ACC112 (cell line): ENCODE results near the gene BLTP3A.
"Not testable (repeated sequence)": the region's sequence is repeated elsewhere in the genome, so short reads cannot be mapped to it uniquely, and the experiment has no call there.

Experiments used
- H2AFZ ChIP-seq: fragments of 200-600 bp; sonication (generic); one replicate; pipeline ENCODE4 v1.6.0; 2017; ENCODE audit warnings: antibody characterized with exemption, low read length; ENCODE audit not compliant: unreplicated experiment
- H3K27ac ChIP-seq: fragments of 200-600 bp; sonication (generic); 2 replicates; pipeline ENCODE4 v1.5.1; 2014; ENCODE audit warnings: low read depth, mild to moderate bottlenecking, antibody characterized with exemption, low read length, moderate library complexity
- H3K27me3 ChIP-seq: fragments of 200-600 bp; sonication (generic); 2 replicates; pipeline ENCODE4 v1.6.1; 2014; ENCODE audit warnings: mild to moderate bottlenecking, antibody characterized with exemption, low read length, moderate library complexity, mixed read lengths; ENCODE audit not compliant: insufficient read depth
- H3K36me3 ChIP-seq: fragments of 200-600 bp; sonication (generic); 2 replicates; pipeline ENCODE4 v1.6.1; 2016; ENCODE audit warnings: mild to moderate bottlenecking, antibody characterized with exemption, low read length, moderate library complexity, mixed read lengths; ENCODE audit not compliant: insufficient read depth
- H3K4me1 ChIP-seq: fragments of 200-600 bp; sonication (generic); one replicate; pipeline ENCODE4 v1.6.1; 2016; ENCODE audit warnings: low read length, mixed read lengths; ENCODE audit not compliant: insufficient read depth, unreplicated experiment, control insufficient read depth
- H3K4me3 ChIP-seq: fragments of 200-600 bp; sonication (generic); 2 replicates; pipeline ENCODE4 v1.5.1; 2014; ENCODE audit warnings: mild to moderate bottlenecking, low read depth, low read length
- H3K79me2 ChIP-seq: fragments of 200-600 bp; sonication (generic); one replicate; pipeline ENCODE4 v1.6.0; 2016; ENCODE audit warnings: low read length; ENCODE audit not compliant: control insufficient read depth, unreplicated experiment, insufficient read depth

The BLTP3A gene

GRCh38 chr6:34810936-34811632 is 19.2 kb downstream of the BLTP3A start:
- Histone ChIP-seq H3K79me2 (peaks cover 2% of the 10 kb centered on the region), H3K27ac (no peak overlapping the region), H3K36me3 (no peaks in the 10 kb centered on the region), H3K4me1 (peaks cover 15% of the 10 kb centered on the region), H2AFZ (no peak overlapping the region), H3K27me3 (no peaks in the 10 kb centered on the region), H3K4me3 (no peak overlapping the region)

DNA sequence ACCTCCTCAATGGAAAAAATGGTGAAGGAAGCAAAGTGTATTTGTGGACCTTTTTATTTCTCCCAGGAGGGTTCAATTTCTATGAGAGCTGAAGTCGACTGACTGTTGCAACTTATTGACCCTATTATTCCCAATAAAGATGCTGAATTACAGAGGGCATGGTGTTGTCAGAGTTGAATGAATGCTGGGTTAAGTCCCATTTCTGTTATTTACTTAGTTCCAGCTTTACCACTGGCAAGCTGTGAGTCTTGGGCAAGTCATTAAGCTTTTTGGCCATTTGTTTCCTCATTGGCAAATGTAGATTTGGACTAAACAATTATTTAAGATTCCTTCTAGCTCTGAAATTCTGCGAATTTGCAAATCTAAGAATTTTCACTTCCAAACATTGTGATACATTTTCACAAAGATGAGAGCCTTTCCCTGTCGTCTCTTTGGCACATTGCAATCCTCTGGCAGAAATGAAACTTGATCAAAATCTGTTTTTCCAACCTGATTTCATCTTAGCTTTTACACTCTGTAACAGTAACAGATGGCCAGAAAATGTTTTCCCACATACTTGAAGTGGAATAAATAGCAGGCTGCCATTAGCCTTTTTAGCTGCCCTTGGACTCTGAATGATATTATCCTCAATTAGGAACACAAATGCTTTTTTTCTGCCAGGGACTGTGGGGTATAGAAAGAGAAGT is 21.3 kb downstream of the BLTP3A start:
- Histone ChIP-seq H2AFZ (no peak overlapping the region), H3K27ac (no peak overlapping the region), H3K79me2 (peaks cover 2% of the 10 kb centered on the region), H3K36me3 (no peaks in the 10 kb centered on the region), H3K27me3 (no peaks in the 10 kb centered on the region), H3K4me3 (no peak overlapping the region), H3K4me1 (peaks cover 9% of the 10 kb centered on the region)

- H3K27ac ChIP-seq: no peak overlapping the region
- no peak overlapping the region for H3K4me3 ChIP-seq
- H3K79me2 ChIP-seq: peaks cover 7% of the 10 kb centered on the region
- H2AFZ ChIP-seq: no peak overlapping the region
- no peaks in the 10 kb centered on the region for H3K4me1 ChIP-seq
- no peaks in the 10 kb centered on the region for H3K36me3 ChIP-seq
- H3K27me3 ChIP-seq: no peaks in the 10 kb centered on the region
Measured at GRCh38 chr6:34816635-34817301, 24.9 kb downstream of the BLTP3A start.

GRCh38 chr6:34817446-34817845 is 25.6 kb downstream of the BLTP3A start:
- no peak overlapping the region for H3K4me3 ChIP-seq
- no peak overlapping the region for H2AFZ ChIP-seq
- peaks cover 7% of the 10 kb centered on the region for H3K79me2 ChIP-seq
- no peaks in the 10 kb centered on the region for H3K36me3 ChIP-seq
- H3K27me3 ChIP-seq: no peaks in the 10 kb centered on the region
- no peaks in the 10 kb centered on the region for H3K4me1 ChIP-seq
- no peak overlapping the region for H3K27ac ChIP-seq

DNA sequence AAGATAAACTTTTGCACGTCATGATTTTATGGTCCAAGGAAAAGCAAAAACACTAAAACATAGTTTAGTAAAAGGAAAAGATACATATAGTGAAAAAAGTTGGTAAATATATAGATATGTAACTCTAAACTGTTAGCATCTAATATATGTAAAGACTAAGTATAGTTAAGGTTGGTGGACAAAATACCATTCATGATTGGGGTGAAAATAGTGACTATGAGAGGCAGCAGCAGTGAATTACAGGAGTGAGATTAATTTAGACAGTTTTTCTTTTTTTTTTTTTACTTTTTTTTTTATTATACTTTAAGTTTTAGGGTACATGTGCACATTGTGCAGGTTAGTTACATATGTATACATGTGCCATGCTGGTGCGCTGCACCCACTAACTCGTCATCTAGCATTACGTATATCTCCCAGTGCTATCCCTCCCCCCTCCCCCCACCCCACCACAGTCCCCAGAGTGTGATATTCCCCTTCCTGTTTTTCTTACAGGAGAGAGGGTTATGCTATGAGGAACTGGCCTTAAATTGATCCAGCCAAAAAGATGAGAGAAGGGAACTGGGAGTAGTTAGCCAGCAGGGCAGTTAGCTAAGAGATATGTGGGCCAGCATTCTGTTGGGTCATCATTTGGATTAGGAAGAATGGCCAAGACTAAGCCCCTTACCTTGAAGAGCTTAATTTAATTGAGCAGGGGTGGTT is 27.1 kb downstream of the BLTP3A start:
- not testable (repeated sequence) for H3K36me3 ChIP-seq, H3K79me2 ChIP-seq

DNA sequence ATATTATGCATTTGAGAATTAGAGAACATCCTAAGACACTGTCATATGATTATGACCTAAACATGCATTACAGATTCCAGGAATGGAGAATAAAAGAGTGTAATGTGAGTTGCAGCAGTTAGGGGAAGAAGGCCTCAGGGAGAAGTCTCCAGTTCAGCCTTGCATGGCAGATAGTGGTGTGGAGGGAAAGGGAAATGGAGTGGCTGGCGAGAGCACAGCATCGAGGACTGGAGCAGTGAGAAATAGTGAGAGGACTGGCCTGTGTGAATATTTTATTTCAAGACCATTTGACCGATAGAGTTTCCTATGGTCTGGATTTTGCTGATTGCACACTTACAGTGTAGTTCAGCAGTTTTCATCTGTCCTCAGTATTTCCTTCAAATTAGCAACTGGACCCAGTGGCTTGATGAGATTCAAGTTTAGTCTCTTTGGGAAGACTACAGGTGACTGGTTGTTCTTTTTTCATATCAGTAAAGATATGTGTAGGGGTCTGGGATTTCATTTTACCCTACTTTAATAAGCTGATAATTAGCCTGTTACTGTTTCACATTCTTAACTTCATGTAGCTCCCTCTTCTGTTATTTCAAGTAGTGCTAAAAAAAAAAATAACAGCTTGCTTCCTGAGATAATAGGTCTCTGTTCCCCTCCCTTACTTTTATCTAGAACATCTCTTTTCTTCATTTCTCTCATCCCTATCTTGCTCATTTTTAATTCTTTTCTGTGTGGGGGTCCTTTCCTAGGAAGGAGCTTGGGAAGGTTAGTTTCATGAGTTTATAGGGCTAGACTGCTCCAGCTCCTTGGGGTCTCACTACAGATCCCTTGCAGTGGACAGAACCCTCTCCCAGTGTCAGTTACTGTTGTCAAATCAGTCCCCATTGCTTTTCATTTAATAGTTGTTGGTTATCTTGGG is 27.9 kb downstream of the BLTP3A start:
- Histone ChIP-seq H3K79me2 (peaks cover 7% of the 10 kb centered on the region), H3K27ac (no peak overlapping the region), H3K36me3 (no peaks in the 10 kb centered on the region), H3K4me1 (no peaks in the 10 kb centered on the region), H2AFZ (no peak overlapping the region), H3K4me3 (no peak overlapping the region), H3K27me3 (no peaks in the 10 kb centered on the region)

More for the DNA sequence above, 27.1 kb downstream of the BLTP3A start:
- H3K4me1 ChIP-seq, H3K27me3 ChIP-seq, H2AFZ ChIP-seq, H3K27ac ChIP-seq, H3K4me3 ChIP-seq: not testable (repeated sequence)

DNA sequence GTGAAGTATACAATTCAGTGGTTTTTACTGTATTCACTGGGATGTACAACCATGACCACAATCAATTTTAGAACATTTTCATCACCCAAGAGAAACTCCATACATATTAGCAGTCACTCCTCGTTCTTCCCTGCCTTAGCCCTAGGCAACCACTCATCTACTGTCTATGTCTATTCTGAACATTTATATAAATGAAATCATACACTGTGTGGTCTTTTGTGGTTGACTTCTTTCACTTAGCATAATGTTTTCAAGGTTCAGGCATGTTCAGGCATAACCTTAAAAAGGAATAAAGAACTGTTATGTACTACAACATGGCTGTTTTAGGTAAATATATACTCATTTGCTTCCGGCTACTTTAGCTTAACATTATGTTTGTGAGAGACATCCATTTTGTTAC is 37.3 kb downstream of the BLTP3A start:
- H3K4me3 ChIP-seq: no peak overlapping the region
- H3K4me1 ChIP-seq: no peaks in the 10 kb centered on the region
- no peak overlapping the region for H3K27ac ChIP-seq
- no peaks in the 10 kb centered on the region for H3K27me3 ChIP-seq
- H3K36me3 ChIP-seq: no peaks in the 10 kb centered on the region
- no peaks in the 10 kb centered on the region for H3K79me2 ChIP-seq
- H2AFZ ChIP-seq: no peak overlapping the region

GRCh38 chr6:34832942-34833341 is 41.1 kb downstream of the BLTP3A start:
- Histone ChIP-seq H3K4me1 (peaks cover 13% of the 10 kb centered on the region), H3K4me3 (no peak overlapping the region), H3K27ac (no peak overlapping the region), H3K79me2 (no peaks in the 10 kb centered on the region), H2AFZ (no peak overlapping the region), H3K36me3 (no peaks in the 10 kb centered on the region), H3K27me3 (no peaks in the 10 kb centered on the region)

DNA sequence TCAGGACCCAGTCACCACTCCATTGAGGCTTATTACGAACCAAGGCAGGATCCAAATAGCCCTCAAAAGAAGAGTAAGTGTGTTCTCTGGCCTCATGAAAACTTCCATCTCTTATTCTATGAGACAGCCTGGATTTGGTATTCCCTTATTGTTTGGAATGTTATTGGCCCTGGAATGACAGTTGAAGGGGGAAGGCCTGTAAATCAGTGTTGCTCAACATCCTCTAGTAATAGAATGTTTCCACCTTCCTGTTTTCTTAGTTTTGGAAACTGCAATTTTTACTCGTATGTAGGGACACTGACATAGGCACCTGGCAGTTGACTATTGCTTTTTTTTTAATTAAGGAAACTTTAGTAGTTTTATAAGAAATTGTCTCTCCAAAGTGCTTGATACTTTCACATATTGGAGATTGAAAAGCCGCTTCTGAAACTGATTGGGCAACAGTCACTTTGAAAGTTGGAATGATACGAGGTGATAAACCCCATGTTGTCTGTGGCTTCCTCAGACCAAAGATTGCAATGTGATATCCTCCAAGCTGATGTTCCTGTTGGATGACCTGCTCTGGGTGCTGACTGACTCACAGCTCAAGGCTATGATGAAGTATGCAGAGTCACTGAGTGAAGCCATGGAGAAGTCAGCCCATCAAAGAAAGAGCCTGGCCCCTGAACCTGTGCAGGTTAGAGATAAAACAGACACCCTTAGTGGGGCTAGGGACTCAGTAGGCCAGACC is 43.1 kb downstream of the BLTP3A start:
- peaks cover 13% of the 10 kb centered on the region for H3K4me1 ChIP-seq
- no peaks in the 10 kb centered on the region for H3K27me3 ChIP-seq
- no peaks in the 10 kb centered on the region for H3K36me3 ChIP-seq
- H2AFZ ChIP-seq: no peak overlapping the region
- no peaks in the 10 kb centered on the region for H3K79me2 ChIP-seq
- peak overlapping the region; percentile 12; the same call in 1 of the 2 replicates for H3K27ac ChIP-seq
- no peak overlapping the region for H3K4me3 ChIP-seq
